CD4-positive, alpha-beta T cell treated with Interleukin-12 subunit alpha and Interleukin-12 subunit beta, for 1 hour (primary cell): ENCODE measurements around the gene ARHGAP29.

Source experiments
- DNase-seq: peaks from one replicate; pipeline ENCODE4 v3.0.0-alpha.2; 2020

Gene ARHGAP29

DNA sequence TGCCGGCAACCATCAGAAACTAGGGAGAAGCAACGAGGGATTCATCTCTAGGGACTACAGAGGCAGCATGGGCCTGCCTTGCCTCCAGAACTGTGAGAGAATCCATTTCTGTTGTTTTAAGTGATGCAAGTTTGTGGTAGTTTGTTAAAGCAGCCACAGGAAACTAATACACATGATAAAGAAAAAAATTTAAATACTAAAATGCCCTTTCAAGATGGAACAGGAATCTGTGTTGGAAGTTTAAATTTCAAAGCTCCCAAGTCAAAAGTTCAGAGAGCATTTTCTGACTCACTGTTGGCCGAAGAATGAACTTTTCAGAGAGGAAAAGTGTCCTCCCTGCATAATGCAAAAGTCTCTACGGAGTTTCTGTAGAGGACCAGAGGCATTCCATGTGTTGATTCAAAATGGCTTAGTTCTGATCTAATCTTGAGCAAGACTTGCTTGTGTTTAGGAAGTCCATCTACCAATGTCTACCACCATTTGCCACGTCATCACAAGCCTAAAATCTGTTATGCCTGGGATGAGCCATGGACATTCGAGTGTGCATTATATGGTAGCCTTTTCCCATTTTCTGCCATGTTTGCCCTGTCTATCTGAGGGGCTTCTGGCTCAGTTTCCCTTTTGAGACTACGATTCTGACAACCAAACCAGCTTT, 22.4 kb upstream of the ARHGAP29 start:
- DNase-seq = no peak

DNA sequence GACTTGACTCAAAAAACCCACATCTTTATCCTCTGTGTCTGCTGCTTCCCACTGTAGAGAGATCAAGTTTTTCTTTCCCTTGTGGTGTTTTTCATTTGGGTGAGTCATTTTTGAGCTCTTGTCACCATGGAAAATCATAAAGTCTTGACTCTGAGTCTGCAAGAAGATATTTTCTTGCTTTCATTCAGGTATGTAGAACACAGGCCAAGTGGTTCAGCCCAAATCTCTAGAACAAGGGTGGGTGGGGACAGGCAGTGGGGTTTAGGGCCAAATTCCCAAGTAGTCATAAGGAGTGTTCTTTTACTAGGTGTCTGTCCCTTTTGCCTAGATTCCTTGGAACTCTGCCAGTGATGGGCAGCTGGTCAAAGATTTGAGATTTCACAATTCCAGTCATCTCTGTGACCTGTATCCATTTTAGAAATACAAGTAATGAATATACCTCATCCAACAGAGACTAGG, 21.5 kb upstream of the ARHGAP29 start:
- no peak for DNase-seq

DNA sequence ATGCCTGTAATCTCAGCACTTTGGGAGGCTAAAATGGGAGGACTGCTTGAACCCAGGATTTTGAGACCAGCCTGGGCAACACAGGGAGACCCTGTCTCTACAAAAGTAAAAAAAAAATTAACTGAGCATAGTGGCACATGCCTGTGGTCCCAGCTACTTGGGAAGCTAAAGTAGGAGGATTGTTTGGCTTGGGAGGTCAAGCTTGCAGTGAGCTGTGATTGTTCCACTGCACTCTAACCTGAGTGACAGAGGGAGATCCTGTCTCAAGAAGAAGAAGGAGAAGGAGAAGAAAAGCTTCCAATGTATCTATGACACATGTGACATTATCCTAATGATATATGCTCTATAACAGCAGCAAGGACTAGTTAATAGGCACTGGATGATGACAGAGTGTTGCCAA, 20.1 kb upstream of the ARHGAP29 start:
- no peak for DNase-seq

DNA sequence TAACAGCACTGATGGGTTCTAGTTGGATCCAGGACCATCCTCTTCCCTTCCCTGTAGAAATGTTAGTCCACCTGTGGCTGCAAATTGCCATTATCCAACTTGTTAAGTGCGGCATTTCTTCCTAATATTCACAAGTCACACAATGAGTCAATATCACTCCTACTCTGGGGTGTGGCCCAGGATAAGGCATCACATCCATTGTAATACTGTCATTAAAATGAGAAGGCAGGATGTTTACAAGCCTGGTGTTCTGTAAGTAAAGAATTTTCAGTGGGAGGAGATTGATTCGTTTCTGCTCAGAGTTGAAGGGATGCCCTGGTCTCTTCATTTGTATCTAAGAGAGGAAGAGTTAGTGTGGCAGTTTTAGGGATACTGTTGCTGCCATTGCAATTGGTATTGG, 18.1 kb upstream of the ARHGAP29 start:
- DNase-seq = no peak

DNA sequence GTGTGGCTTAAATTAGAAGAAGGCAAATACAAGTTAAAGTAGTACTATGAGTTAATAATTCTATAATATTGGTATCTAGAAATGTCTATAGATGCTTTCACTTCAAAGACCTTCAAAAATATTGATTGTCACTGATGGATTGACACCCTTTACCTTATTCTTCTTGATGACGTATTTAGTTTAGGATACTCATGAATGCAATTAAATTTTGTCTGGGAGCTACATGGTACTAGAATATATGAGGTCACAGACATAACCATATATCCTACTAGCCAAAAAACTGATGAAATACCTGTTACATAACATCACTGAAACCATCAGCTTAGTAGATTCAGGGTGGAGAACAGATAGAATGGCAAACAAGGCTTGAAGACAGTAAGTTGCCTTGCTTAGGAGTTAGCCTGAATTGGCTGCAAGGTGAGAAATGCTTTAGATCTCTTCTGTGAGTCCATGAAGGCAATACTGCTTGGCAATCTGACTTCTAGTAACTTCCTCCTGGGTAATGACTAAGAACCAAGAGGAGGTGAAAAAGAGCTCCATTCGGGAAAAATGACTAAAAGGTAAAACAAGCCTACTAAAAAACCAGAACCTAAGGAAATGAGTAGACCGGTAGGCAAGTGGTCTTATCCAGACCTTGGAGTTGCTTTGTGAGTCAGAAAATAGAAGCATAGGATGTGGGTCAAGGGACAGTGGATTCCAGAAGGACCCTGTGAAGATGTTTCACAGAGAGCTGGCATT, 16.9 kb upstream of the ARHGAP29 start:
- DNase-seq = no peak

DNA sequence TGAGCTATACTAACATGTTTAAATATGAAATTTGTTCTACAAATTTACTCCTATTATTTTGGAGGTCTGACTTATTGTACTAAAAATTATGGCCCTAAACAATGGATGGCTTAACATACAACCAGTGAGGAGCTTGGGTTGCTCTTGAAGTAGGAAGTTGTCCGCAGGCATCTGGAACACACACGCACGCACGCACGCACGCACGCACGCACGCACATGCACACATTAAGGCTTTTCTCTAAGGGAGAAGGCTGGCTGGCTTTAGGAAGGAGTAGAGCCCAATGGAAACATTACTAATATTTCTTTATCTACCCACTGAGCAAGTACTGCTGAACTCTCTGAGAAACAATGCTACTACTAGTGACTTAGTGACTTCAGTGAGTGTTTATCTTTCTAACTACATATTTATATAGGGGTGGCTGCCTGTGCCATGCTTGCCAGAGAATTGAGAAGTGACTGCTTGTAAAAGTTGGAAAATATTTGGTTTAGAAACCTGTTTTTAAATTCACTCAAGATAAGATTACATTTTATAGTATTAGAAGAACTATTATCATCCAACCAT, 16.2 kb upstream of the ARHGAP29 start:
- DNase-seq = no peak

DNA sequence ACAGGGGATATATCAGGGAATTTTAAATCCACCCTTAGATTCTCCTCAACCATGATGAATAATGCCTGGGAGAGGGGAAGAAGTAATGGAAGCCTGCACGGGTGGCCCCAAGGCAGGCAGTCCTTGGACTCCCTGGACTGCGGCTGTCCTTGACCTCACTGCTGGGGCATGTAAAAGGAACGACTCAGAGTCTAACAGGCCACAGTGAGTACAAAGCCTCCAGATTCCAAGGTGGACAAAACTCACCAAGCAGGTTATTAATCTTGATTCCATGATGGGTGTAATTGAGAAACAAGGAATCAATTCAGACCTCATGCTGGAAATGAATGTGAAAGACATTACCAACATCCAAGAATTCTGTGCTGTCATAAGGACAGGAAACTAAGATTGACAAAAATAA, 13.0 kb upstream of the ARHGAP29 start:
- DNase-seq = no peak

DNA sequence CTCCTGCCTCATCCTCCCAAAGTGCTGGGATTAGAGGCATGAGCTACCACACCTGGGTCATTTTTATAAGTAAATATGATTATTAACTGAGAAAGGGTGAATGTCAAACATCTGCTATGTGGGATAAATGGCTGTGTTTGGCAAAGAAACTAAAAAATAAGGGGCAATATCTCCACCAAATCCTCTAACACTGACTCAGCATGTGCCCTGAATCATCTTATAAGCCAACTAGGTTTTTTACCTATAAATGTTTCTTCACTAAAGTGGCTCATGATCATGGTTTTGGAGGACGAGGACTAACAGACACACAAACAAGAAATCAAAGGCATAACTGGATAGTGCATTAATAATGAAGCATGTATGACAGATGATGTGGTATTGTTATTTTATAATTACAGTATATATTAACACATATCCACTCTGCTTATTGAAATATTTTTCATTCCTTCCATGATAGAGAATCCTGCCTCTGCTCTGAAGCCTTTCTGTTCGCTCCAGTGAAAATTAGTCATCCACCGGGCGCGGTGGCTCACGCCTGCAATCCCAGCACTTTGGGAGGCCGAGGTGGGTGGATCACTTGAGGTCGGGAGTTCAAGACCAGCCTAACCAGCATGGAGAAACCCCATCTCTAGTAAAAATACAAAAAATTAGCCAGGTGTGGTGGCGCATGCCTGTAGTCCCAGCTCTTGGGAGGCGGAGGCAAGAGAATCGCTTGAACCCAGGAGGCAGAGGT, 11.7 kb upstream of the ARHGAP29 start:
- DNase-seq = no peak

DNA sequence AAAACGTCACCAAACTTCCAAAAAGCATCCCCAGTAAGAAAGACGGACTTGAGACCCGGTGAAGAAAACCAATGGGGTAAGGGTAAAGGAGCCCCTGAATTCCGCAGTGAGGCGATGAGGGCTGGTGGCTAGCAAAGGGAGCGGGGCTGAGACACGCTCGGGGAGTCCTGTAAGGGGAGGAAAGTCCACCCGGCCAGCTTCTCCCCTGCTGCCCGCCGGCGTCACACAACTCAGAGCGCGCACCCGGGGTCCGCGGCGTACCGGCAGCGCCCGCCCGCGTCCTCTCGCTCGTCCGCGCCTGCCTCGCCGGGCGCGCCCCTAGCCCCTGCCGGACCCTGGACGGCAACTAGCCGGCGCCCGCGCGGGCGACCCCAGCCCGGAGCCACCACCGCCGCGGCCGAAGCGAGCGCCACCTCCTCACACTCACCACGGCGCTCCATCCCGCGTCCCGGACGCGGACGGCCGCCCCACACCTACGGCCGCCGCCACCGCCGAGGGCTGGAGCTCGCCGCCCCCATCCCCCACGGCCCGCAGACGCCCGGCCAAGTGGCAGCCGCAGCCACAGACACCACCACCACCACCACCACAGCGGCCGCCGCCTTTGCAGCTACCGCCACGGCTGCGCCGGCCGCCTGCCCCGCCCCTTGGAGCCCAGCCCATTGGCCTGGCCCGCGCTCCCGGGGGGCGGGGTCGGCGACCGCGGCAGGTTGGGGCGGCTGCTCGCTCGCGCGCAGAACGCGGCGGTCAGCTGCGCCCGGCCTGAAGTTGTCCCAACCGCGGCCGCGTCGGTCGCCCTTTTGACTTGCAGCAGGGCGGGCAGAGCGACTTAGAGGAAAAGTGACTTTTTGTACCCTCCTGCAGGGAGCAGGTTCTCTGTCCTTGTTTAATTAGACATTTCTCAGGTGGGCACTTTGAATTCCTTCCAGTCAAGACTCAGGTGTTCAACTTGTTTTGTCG, 10.0 kb upstream of the ARHGAP29 start:
- DNase-seq = no peak

DNA sequence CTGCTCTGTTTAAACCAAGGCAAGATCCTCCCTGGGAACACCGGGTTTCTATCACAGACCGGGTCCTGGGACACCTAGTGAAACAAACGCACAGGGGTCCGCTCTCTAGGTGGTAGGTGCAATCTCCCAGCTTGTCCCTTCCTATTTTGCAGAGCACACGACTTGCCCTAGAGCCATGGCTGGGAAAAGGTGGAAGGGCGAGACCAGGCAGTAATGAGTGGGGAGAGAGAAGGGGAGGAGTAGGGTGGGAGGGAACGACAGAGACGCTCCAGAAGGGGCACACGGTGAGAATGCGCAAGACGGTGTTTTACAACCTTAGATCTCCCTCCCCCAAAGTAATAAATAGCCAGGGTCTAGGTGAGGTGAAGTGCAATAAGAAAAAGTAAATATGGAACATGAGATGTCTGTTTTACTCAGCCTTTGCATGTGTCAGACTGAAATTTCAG, 9.3 kb upstream of the ARHGAP29 start:
- no peak for DNase-seq

DNA sequence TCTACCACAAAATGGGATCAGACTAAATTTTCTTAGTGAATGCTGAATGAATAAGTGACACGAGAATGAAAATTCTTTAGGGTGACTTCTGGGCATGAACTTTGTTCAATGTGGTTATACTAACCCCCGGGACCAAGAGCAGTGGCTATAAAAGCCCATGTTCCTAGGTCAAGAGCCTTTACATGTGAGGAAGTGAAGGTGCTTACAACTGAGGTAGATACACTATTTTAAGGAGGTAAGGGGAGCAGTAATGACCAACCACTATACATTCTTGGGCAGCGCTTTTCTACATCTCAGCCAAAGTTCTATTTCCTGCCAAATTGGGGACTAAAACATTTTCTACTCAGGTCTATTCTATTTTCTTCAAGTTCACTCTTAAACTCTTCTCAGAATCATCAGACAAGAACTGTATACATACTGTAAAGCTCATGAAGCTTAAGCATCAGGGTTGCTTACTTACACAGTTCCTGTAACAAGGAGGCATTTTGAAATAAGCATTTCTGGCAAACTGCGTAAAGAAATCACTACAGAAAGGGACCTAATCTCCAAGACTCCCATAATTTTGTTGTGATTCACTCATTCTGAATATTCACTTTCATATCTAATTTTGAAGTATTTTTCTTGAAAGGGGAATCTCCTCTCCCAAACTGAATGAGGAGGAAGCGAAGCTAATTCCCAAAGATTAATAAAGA, 8.5 kb upstream of the ARHGAP29 start:
- no peak for DNase-seq

DNA sequence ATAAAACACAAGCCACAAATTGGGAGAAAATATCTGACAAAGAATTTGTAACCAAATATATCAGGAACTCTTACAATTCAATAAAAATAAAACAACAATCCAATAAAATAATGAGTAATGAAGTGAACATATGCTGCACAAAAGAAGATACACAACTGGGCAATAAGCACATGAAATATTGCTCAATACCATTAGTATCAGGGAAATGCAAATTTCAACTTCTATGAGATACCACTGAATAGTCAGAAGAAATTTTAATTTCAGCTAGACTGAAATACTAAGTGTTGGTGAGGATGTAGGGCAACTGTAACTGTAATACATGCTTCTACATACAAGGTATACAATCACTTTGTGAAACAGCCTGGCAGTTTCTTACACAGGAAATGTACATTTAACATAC, 7.4 kb upstream of the ARHGAP29 start:
- DNase-seq = no peak

DNA sequence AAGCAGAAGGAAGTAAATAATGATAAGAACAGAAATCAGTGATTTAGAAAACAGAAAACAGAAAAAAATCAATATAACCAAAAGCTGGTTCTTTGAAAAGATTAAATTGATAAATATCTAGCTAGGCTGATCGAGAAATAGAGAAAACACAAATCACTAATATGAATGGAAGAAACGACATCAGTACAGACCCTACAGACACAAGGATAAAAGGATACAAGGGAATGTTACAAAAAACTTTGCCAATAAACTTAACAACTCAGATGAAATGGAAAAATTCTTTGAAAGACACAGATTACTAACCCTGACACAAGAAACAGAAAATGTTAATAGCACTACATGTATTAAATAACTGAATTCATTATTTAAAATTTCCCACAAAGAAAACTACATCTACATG, 6.3 kb upstream of the ARHGAP29 start:
- no peak for DNase-seq

DNA sequence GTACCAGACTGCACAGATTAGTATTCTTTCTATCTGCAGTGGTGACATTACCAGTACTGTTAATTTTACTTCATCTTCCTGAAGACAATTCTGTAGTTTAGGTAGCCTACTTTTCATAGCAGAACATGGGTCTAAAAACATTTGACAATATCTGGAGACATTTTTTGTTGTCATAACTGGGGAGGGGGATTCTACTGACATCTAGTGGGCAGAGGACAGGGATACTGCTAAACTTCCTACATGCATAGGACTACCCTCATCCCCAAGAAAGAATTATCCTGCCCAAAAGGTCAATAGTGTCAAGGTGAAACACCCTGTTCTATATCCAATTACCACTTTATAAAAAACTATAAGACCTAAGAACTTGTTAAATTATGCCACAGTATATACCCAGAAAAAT, 3.4 kb upstream of the ARHGAP29 start:
- DNase-seq = no peak

DNA sequence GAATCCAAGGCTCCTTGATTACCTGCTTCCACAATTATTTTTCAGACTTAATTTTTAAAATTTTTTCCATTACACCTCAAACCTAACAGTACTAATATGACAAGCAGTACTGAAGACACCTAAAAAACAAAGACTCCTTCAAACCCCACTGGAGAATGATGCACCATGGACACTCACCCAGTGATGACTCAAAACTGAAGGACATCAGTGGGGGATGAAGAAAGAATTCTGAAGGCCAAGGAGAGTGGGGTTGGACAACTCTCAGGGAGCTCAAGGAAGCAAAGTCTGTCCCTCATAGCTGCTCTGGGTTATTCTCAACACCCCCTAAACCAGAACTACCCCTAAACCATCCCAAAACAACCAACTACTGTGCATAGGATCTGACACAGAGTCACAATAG, 2.4 kb upstream of the ARHGAP29 start:
- no peak for DNase-seq

DNA sequence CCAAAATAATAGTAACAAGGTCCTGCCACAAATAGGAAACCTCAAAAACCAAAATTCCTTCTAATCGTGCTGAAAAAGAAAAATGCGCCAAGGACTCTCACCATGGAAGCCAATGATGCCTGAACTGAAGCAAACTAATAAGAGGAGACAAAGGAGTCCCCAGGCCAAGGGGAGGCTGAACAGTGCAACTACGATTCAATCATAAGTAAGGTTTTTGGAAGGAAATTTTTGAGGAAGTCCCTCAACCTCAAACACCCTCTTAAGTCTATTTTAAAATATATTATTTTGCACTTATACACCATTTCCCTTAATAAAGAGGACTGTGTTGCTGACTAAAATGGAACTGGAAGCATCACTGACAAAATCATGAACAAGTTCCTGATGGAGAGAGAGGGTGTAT, 1.7 kb upstream of the ARHGAP29 start:
- no peak for DNase-seq

DNA sequence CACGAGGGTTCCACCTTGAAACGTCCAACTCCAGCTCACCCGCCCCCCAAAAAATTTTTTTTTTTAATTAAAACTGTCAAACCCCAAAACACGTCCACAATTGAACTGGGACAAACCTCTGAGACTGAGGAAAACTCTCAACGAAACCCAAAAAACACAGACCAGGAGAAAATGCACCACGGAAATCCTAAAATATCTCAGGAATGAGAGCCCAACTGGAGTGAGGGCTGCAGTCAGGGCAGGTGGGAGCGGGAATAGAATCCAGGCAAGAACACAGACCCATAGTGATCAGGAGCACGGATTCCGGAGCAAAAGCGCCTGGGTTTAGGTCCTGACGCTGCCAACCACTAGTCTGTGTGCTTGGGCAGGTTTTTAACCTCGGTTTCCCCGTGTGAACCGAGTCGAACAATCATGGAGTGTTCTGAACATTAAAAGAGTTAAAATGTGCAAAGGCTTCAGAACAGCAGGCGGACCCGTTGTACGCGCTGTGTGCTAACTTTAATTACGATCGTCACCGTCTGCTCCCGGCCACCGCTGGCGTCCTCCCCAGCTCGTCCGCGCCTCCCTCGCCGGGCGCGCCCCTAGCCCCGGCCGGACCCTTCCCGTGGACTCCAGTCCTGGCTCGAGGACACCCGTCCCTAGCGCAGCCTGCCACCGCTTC, 624 bp downstream of the ARHGAP29 start:
- no peak for DNase-seq

DNA sequence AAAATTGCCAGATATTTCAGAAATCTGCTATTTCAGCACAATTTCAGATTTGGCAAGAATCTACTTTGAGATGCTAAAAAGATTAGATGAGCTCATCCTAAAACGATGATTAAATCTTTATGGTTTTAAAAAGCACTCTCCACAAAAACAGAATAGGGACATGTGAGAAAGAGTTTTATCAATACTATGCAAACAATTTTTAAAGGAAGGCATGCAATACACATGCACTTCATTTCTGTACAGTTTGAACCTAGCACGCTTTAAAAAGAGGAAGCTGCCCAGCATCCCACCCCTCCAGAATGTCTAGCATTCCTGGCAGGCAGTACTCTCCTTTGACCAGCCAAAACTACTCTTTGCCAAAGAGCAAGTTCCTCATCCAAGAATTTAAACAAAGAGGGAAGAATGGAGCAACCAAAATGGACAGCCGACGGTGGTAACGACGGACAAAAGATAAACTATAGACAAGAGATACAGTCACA, 1.3 kb downstream of the ARHGAP29 start:
- no peak for DNase-seq

DNA sequence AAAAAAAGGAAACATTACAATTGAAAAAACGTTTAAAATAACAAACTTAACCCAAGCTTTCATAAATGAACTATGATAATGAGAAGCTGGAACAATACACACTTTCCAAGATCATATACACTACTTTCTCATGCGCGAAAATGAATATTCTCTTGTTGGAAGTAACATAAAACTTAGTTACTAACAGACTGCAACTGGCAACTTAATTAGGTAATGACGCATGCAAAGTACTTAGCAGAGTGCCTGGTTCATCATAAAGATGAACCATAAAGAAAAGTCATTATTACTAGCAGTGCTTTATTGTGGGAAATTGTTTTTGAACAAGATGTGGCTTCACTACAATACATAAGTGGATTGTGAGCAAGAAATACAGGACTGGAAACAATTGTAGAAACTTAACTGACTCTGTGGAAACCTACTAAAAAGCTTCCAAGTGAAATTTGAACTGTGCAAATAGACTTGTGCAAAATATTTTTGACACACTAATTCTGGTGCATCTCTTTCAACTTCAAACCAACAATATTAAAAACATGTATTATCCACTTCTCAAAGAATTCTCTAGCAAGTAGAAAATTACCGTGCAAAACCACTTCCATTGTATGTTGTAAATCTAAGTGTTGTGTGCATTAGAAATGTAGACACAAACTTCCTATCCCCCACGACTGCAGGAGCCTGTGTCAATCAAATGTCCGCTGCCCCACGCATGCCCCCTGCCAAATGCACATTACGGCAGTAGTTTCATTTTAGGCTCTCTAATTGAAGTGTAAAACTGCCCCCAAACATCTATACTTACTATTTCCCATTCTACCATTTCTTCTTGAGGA, 2.0 kb downstream of the ARHGAP29 start:
- no peak for DNase-seq

DNA sequence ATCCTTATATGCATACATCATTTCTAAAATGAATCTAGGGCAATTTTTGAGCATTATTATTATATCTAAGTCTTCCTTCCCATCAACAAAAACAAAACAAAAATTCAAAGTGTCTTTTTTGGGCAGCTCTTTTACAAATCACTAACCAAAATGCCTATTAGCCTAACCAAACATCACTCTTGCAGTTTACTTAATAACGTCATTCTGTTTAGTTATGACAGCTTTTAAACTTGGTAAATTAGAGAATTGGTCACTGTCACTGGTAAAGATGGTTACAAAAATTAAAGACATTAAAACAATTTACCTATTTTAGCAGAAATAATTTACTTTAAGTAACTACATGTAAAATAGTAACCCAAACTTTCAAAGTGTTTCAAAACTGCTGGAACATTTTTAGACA, 2.8 kb downstream of the ARHGAP29 start:
- DNase-seq = no peak
